Subcutaneous abdominal adipose tissue (tissue), 5 donors: ENCODE results near the gene AKAP6.
"Not testable (repeated sequence)": the region's sequence is repeated elsewhere in the genome, so short reads cannot be mapped to it uniquely, and the experiment has no call there.

Source experiments
- H3K27ac ChIP-seq: one replicate; pipeline ENCODE4 v1.7.0; 2013; ENCODE audit warnings: low read depth, mild to moderate bottlenecking, inconsistent platforms, low read length, moderate library complexity
- H3K27me3 ChIP-seq, 5 donors: one replicate each; pipeline ENCODE4 v1.7.0; 2013; ENCODE audit warnings: low read length in 5 of 5, inconsistent platforms in 1 of 5; ENCODE audit not compliant: control insufficient read depth in 5 of 5, insufficient read depth in 4 of 5
- H3K36me3 ChIP-seq, 5 donors: one replicate each; pipeline ENCODE4 v1.7.0; 2013; ENCODE audit warnings: low read length in 5 of 5; ENCODE audit not compliant: control insufficient read depth in 5 of 5, insufficient read depth in 5 of 5
- H3K4me1 ChIP-seq, 5 donors: one replicate each; pipeline ENCODE4 v1.7.0; 2013; ENCODE audit warnings: low read length in 5 of 5, mild to moderate bottlenecking in 3 of 5, moderate library complexity in 1 of 5; ENCODE audit not compliant: control insufficient read depth in 5 of 5, insufficient read depth in 5 of 5
- H3K4me3 ChIP-seq, 5 donors: one replicate each; pipeline ENCODE4 v1.7.0; 2013; ENCODE audit warnings: low read length in 5 of 5, low read depth in 1 of 5
- H3K9ac ChIP-seq, 5 donors: one replicate each; pipeline ENCODE4 v1.7.0; 2013; ENCODE audit warnings: low read length in 5 of 5, mild to moderate bottlenecking in 4 of 5, moderate library complexity in 3 of 5
- H3K9me3 ChIP-seq, 5 donors: one replicate each; pipeline ENCODE4 v1.7.0; 2013; ENCODE audit warnings: low read length in 5 of 5; ENCODE audit not compliant: control insufficient read depth in 5 of 5
- donor health status: healthy.
- donor health status: healthy.
- donor health status: healthy.
- donor health status: healthy.
- donor health status: healthy.

AKAP6 gene

DNA sequence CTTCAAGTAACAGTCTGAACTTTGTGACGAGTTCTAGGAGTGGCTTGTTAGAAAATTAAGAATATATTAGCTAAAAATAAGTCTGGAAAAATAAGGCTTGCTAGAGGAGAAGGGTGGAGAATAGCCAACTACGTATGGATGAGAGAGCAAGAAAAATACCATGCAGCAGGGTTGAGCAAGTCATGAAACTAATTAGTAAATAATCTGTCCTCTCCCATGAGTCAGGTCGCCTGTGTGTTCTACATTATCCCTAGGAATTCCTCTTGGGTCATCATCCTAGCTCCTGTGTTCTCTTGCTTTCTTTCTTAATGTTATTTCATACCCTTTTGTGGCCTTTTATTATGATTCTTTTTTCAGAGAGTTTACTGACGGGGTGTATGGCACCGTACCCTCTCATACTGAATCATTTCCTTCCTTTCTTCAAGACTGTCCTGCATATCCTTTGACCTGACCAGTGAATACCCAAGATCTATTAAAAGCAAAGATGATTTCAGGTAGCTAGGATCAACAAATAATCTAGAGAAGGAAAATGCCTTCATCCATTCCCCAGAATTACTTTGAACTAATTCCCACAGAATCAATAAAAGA, 432.4 kb downstream of the AKAP6 start:
- peaks cover 0 to 6% (median 0%) of the 10 kb centered on the region in 5 donors for H3K4me1 ChIP-seq
- no peak overlapping the region for H3K27ac ChIP-seq
- no peaks in the 10 kb centered on the region for H3K9me3 ChIP-seq
- no peaks in the 10 kb centered on the region for H3K36me3 ChIP-seq
- H3K9ac ChIP-seq, result no peak overlapping the region
- no peaks in the 10 kb centered on the region for H3K27me3 ChIP-seq
- H3K4me3 ChIP-seq, result no peak overlapping the region

GRCh38 chr14:32762886-32763285, 433.8 kb downstream of the AKAP6 start:
- H3K9me3 ChIP-seq, result no peaks in the 10 kb centered on the region
- H3K36me3 ChIP-seq, result no peaks in the 10 kb centered on the region
- no peak overlapping the region for H3K9ac ChIP-seq
- no peak overlapping the region for H3K4me3 ChIP-seq
- H3K27ac ChIP-seq, result no peak overlapping the region
- peaks cover 0 to 6% (median 0%) of the 10 kb centered on the region in 5 donors for H3K4me1 ChIP-seq
- H3K27me3 ChIP-seq, result no peaks in the 10 kb centered on the region

DNA sequence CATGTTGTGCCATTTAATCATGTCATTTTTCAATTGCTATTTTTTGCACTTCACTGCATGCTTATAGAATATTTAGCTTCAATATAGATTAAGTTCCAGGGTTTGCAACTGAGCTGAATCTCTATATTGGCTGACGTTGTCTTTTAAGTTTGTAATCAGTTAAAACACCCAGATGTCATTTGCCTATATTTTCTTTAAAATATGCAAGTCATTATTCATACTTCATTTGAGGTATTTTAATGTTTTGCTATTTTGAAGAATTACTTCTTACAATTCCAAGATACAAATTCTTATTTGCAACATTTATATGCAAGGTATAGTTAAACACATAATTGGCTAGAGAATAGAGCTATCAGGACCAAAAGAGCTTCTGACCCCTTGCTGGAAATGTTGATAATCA, 434.6 kb downstream of the AKAP6 start:
- no peaks in the 10 kb centered on the region for H3K27me3 ChIP-seq
- peaks cover 0 to 6% (median 0%) of the 10 kb centered on the region in 5 donors for H3K4me1 ChIP-seq
- H3K4me3 ChIP-seq, result no peak overlapping the region
- no peak overlapping the region for H3K9ac ChIP-seq
- no peak overlapping the region for H3K27ac ChIP-seq
- no peaks in the 10 kb centered on the region for H3K36me3 ChIP-seq
- no peaks in the 10 kb centered on the region for H3K9me3 ChIP-seq

GRCh38 chr14:32764131-32764530, 435.0 kb downstream of the AKAP6 start:
- no peak overlapping the region for H3K27ac ChIP-seq
- H3K4me3 ChIP-seq, result no peak overlapping the region
- H3K27me3 ChIP-seq, result no peaks in the 10 kb centered on the region
- no peaks in the 10 kb centered on the region for H3K9me3 ChIP-seq
- peaks cover 0 to 6% (median 0%) of the 10 kb centered on the region in 5 donors for H3K4me1 ChIP-seq
- H3K9ac ChIP-seq, result no peak overlapping the region
- no peaks in the 10 kb centered on the region for H3K36me3 ChIP-seq

DNA sequence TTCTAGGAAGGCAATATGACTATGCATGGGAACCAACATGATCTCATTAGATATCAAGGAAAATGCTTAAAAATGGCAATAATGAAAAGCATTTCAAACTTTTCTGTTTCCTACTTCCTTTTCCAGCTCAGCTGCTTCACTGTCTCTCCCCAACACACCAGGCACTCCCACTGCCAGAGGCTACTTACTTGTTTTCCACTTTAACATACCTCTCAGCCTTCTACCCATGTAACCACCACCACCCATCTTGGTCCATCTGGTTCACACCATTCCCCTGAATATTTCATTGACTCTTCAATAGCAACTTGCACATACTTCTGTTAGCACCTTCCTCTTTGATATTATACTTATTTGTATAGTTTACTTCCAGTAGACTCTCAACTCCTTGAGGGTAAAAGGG, 441.3 kb downstream of the AKAP6 start:
- Histone ChIP-seq H3K4me1 (no peaks in the 10 kb centered on the region), H3K27ac (no peak overlapping the region), H3K36me3 (no peaks in the 10 kb centered on the region), H3K27me3 (no peaks in the 10 kb centered on the region), H3K9me3 (no peaks in the 10 kb centered on the region), H3K9ac (no peak overlapping the region), H3K4me3 (no peak overlapping the region)

GRCh38 chr14:32774214-32774613, 445.1 kb downstream of the AKAP6 start:
- Histone ChIP-seq H3K4me1 (no peaks in the 10 kb centered on the region), H3K9ac (no peak overlapping the region), H3K36me3 (no peaks in the 10 kb centered on the region), H3K27ac (no peak overlapping the region), H3K9me3 (no peaks in the 10 kb centered on the region), H3K4me3 (no peak overlapping the region), H3K27me3 (no peaks in the 10 kb centered on the region)

DNA sequence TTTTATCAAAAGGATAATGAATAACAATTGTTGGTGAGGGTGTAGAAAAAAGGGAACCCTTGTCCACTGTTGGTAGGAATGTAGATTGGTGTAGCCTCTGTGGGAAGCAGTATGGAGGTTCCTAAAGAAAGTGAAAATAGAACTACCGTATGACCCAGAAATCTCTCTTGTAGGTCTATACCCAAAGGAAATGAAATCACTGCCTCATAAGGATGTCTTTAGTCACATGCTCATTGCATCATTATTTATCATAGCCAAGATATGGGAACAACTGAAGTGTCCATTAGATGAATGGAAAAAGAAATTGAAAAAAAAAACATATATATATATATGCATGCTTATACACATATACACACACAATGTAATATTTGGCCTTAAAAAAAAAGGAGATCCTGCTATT, 450.7 kb downstream of the AKAP6 start:
- Histone ChIP-seq H3K4me1 (no peaks in the 10 kb centered on the region), H3K27ac (no peak overlapping the region), H3K36me3 (no peaks in the 10 kb centered on the region), H3K4me3 (no peak overlapping the region), H3K9me3 (no peaks in the 10 kb centered on the region), H3K27me3 (no peaks in the 10 kb centered on the region), H3K9ac (no peak overlapping the region)

DNA sequence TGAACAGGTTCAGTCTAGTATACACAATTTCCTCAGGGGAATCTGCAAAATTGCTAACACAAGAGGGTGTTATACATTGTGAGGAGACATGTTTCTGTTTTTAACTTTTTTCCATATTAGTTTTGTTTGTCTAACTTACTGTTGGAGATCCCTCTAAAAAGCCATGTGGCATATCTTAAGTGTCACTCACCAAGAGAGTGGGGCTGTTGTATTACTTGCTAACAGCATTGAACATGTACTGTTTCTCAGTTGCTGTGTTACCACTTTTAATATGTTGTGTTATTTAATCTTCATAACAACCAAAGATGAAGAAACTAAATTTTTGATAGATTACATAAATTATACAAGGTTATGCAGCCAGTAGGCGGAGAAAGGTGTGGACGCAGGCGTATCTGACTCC, 455.3 kb downstream of the AKAP6 start:
- H3K27ac ChIP-seq, result no peak overlapping the region
- no peak overlapping the region for H3K9ac ChIP-seq
- H3K4me1 ChIP-seq, result no peaks in the 10 kb centered on the region
- H3K27me3 ChIP-seq, result no peaks in the 10 kb centered on the region
- no peaks in the 10 kb centered on the region for H3K9me3 ChIP-seq
- H3K36me3 ChIP-seq, result no peaks in the 10 kb centered on the region
- no peak overlapping the region for H3K4me3 ChIP-seq

GRCh38 chr14:32785585-32785984, 456.5 kb downstream of the AKAP6 start:
- H3K9ac ChIP-seq, result no peak overlapping the region
- peaks cover 0 to under 1% (median 0%) of the 10 kb centered on the region in 5 donors for H3K9me3 ChIP-seq
- H3K27me3 ChIP-seq, result no peaks in the 10 kb centered on the region
- H3K36me3 ChIP-seq, result no peaks in the 10 kb centered on the region
- no peak overlapping the region for H3K27ac ChIP-seq
- no peak overlapping the region for H3K4me3 ChIP-seq
- no peaks in the 10 kb centered on the region for H3K4me1 ChIP-seq

DNA sequence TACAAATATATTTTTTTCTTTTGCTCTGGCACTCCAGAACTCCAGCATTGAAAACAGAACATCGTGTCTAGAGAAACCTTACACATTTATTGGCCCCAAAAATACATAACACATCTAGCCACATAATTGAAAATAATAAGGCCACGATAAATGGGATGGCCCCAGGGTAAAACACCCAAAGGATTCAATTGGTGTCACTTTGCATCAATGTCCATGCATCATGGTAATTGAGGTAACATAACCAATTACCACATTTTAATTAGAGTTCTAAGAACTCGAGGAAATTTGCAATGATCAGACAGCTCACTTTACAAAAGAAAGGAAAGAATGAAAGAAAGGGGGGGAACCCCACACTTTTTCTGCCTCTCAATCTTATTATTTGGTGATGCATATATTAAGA, 457.8 kb downstream of the AKAP6 start:
- no peaks in the 10 kb centered on the region for H3K4me1 ChIP-seq
- H3K9me3 ChIP-seq, result peaks cover 0 to 3% (median 0%) of the 10 kb centered on the region in 5 donors
- H3K27ac ChIP-seq, result no peak overlapping the region
- H3K27me3 ChIP-seq, result no peaks in the 10 kb centered on the region
- no peak overlapping the region for H3K9ac ChIP-seq
- no peaks in the 10 kb centered on the region for H3K36me3 ChIP-seq
- no peak overlapping the region for H3K4me3 ChIP-seq

DNA sequence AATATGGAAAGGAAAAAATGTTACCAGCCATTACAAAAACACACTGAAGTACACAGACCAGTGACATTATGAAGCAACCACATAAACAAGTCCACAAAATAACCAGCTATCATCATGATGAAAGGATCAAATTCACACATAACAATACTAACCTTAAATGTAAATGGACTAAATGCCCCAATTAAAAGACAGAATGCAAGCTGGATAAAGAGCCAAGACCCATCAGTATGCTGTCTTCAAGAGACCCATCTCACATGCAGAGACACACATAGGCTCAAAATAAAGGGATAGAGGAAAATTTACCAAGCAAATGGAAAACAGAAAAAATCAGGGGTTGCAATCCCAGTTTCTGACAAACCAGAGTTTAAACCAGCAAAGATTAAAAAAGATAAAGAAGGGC, 463.9 kb downstream of the AKAP6 start:
- not testable (repeated sequence) for H3K36me3 ChIP-seq, H3K27ac ChIP-seq, H3K4me1 ChIP-seq, H3K27me3 ChIP-seq, H3K4me3 ChIP-seq, H3K9ac ChIP-seq
- H3K9me3 ChIP-seq, result peaks cover 0 to 15% (median 2%) of the 10 kb centered on the region in 5 donors
